HEK293T (cell line): Measurements from ENCODE around the gene DOCK1.

Source experiments
- CTCF ChIA-PET: fragments of 350-600 bp; formaldehyde crosslinking; extraction: SDS; loops from one replicate; lab custom pipeline; 2021; ENCODE audit warnings: antibody characterized with exemption, inconsistent platforms; lab: Yijun Ruan, JAX
- POLR2A ChIA-PET: fragments of 350-600 bp; formaldehyde crosslinking; extraction: SDS; loops from one replicate; lab custom pipeline; 2020; ENCODE audit warnings: antibody characterized with exemption, inconsistent platforms; lab: Yijun Ruan, JAX
- DNase-seq: peaks from one replicate; pipeline ENCODE4 v3.0.0; 2012; ENCODE audit warnings: mixed read lengths; ENCODE audit errors: extremely low spot score
- ARNT ChIP-seq: fragments of 450-650 bp; IDR thresholded peaks from 2 replicates; pipeline ENCODE4 v1.6.1; 2017; ENCODE audit warnings: mild to moderate bottlenecking
- BHLHE40 ChIP-seq: fragments of 450-650 bp; IDR thresholded peaks from 2 replicates; pipeline ENCODE4 v1.6.1; 2016; ENCODE audit warnings: mild to moderate bottlenecking, moderate library complexity, borderline replicate concordance
- CTBP1 ChIP-seq: fragments of 450-650 bp; IDR thresholded peaks from 2 replicates; pipeline ENCODE4 v1.6.1; 2016; ENCODE audit warnings: borderline replicate concordance
- ELF4 ChIP-seq: fragments of 450-650 bp; IDR thresholded peaks from 2 replicates; pipeline ENCODE4 v1.6.1; 2017; ENCODE audit warnings: antibody characterized with exemption
- FOXA1 ChIP-seq: fragments of 450-650 bp; IDR thresholded peaks from 2 replicates; pipeline ENCODE4 v1.6.1; 2016; ENCODE audit warnings: mild to moderate bottlenecking
- FOXK2 ChIP-seq: fragments of 450-650 bp; IDR thresholded peaks from 2 replicates; pipeline ENCODE4 v1.6.1; 2016; ENCODE audit warnings: mild to moderate bottlenecking
- FOXM1 ChIP-seq: fragments of 450-650 bp; IDR thresholded peaks from 2 replicates; pipeline ENCODE4 v1.6.1; 2017; ENCODE audit warnings: mild to moderate bottlenecking, borderline replicate concordance
- HDGF ChIP-seq: fragments of 450-650 bp; IDR thresholded peaks from 2 replicates; pipeline ENCODE4 v1.6.1; 2017; ENCODE audit warnings: antibody characterized with exemption, borderline replicate concordance
- L3MBTL2 ChIP-seq: fragments of 450-650 bp; conservative IDR thresholded peaks from 2 replicates; pipeline ENCODE4 v1.6.1; 2016; ENCODE audit warnings: mild to moderate bottlenecking
- LEF1 ChIP-seq: fragments of 450-650 bp; IDR thresholded peaks from 2 replicates; pipeline ENCODE4 v1.6.1; 2017; ENCODE audit warnings: mild to moderate bottlenecking, borderline replicate concordance
- NFRKB ChIP-seq: fragments of 450-650 bp; IDR thresholded peaks from 2 replicates; pipeline ENCODE4 v1.6.1; 2016; ENCODE audit warnings: mild to moderate bottlenecking, moderate library complexity
- SP1 ChIP-seq: fragments of 450-650 bp; IDR thresholded peaks from 2 replicates; pipeline ENCODE4 v1.6.1; 2017
- SUZ12 ChIP-seq: fragments of 450-650 bp; IDR thresholded peaks from 2 replicates; pipeline ENCODE4 v1.6.1; 2016; ENCODE audit warnings: mild to moderate bottlenecking
- TARDBP ChIP-seq: fragments of 450-650 bp; IDR thresholded peaks from 2 replicates; pipeline ENCODE4 v1.6.1; 2016
- ZNF384 ChIP-seq: fragments of 450-650 bp; IDR thresholded peaks from 2 replicates; pipeline ENCODE4 v1.6.1; 2016
- TF ChIP-seq, protein P1 (sequence below): fragments of 450-650 bp; IDR thresholded peaks from 2 replicates; pipeline ENCODE4 v1.6.1; 2016

Gene DOCK1

DNA sequence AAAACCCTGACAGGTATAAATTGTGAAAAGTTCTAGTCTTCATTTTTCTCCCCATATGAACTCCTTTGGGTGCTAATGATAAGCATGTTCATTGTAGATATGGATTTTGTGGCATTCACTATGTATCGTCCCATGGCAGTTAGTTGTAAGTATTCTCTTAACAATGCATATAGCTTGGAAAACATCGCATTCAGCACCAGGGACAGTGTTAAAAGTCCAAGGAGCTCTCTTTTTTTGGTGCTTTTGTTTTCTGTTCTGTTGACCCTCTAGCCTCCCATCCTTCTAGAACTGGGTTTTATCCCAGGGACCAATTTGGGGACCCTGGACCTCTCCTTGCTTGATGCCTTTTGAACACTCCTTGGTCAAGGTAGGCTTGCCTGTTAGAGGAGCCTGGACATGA lies 253.4 kb downstream of the DOCK1 start:
- POLR2A ChIA-PET = no interaction called here
- CTCF ChIA-PET = no interaction called here

DNA sequence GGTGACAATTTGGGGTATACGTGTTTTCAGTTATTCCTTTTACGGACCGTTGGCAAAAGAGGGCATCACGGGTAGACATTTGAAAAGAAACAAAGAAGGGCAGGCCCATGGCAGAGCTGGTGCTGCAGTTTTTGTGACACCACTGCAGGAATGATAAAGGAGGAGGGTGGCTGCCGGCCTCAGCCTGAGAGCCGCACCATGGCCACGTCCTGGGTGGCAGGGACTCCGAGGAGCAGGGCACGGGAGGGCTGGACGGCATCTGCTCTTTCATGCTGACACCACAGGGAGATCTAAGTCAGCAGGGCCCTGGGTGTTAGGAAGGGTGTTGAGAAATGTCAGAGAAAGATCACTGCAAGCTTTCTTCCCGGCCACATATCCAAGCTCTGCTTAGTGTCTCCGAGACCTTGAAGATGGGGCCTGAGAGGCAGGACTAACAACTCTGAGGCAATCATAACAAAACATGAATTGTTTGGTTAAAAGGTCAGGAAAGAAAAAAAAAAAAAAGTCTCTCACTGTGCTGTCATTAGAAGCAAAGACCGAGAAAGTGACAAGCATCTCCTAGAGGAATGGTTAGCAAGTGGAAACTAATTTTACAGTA lies 254.5 kb downstream of the DOCK1 start:
- DNase-seq = no peak
- POLR2A ChIA-PET = no interaction called here
- CTCF ChIA-PET = no interaction called here
- TF ChIP-seq TARDBP = no peak
- TF ChIP-seq SUZ12 = no peak
- TF ChIP-seq ELF4 = no peak
- TF ChIP-seq ARNT = no peak
- TF ChIP-seq FOXK2 = no peak
- TF ChIP-seq, protein P1, sequence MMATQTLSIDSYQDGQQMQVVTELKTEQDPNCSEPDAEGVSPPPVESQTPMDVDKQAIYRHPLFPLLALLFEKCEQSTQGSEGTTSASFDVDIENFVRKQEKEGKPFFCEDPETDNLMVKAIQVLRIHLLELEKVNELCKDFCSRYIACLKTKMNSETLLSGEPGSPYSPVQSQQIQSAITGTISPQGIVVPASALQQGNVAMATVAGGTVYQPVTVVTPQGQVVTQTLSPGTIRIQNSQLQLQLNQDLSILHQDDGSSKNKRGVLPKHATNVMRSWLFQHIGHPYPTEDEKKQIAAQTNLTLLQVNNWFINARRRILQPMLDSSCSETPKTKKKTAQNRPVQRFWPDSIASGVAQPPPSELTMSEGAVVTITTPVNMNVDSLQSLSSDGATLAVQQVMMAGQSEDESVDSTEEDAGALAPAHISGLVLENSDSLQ = no peak

More for the DNA sequence above, 253.4 kb downstream of the DOCK1 start:
- no peak for TF ChIP-seq FOXK2
- TF ChIP-seq SUZ12 = no peak
- no peak for TF ChIP-seq ARNT
- no peak for TF ChIP-seq FOXM1
- no peak for TF ChIP-seq L3MBTL2
- no peak for DNase-seq

DNA sequence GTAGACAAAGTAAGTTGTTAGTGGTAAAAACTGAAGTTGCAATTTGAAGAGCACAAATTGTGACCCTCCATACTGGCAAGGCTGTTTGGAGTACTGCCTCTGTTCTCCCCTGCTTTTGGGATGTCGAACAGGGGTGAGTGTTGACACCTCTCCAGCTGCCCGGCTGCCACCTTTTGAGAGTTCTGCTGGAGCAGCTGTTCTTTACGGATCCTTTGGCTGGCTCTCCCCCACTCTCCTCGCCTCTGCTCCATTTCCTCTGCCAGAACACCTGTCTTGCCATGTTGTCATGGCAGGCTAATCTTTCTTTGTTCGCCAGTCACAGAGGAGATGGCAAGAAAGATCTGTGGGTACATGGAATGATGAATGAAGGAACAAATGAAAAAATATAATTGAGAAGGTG lies 256.3 kb downstream of the DOCK1 start:
- TF ChIP-seq TARDBP = no peak
- no peak for TF ChIP-seq BHLHE40
- no peak for TF ChIP-seq ZNF384
- TF ChIP-seq, protein P1 = no peak
- no peak for TF ChIP-seq LEF1
- TF ChIP-seq L3MBTL2 = no peak
- no peak for TF ChIP-seq FOXA1
- no peak for TF ChIP-seq CTBP1
- TF ChIP-seq ELF4 = no peak
- DNase-seq = no peak
- ChIA-PET POLR2A (no interaction called here), CTCF (no interaction called here)

DNA sequence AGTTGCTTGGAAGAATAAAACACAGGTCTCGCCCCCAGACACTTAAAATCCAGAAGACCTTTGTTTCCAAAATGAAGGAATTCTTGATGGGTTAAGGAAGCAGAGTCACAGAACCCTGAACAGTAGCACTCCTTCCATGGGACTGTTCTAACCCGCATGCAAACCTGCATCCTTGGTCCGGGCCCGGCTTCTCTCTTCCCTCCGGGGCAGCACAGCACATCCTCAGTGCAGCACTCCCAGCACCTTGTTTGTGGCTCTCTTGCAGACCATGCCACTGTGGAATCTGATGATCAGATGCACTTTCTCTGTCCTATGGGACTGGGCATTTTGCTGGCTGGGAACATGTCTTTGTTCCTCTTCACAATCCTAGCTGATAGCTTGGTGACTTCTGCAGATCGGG lies 257.6 kb downstream of the DOCK1 start:
- no peak for DNase-seq
- no peak for TF ChIP-seq L3MBTL2
- TF ChIP-seq FOXM1 = no peak
- no peak for TF ChIP-seq HDGF
- no peak for TF ChIP-seq BHLHE40
- TF ChIP-seq LEF1 = no peak
- no peak for TF ChIP-seq SP1
- TF ChIP-seq SUZ12 = no peak
- TF ChIP-seq, protein P1 = no peak
- TF ChIP-seq ELF4 = no peak
- CTCF ChIA-PET = no interaction called here
- POLR2A ChIA-PET = no interaction called here

DNA sequence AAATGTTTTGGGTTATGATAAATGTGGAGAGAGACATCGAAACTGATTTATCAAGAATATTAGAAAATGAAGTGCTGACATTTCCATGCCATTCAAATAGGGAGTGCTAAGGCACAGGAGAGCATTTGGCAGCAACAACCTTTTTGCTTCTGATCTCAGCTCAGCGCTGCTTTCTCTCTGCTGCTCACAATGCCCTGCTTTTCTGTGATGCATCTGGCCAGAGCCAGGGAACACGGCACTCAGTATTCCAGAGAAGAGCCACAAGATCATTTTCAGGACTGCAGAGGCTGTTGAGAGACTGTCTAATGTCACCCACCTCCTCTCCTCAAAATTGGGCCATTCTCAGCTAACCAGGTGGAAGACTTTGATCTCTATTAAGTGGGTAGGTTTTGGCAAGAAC lies 263.0 kb downstream of the DOCK1 start:
- POLR2A ChIA-PET = no interaction called here
- TF ChIP-seq ELF4 (no peak), FOXK2 (no peak), ARNT (no peak)
- CTCF ChIA-PET = no interaction called here
- no peak for DNase-seq

DNA sequence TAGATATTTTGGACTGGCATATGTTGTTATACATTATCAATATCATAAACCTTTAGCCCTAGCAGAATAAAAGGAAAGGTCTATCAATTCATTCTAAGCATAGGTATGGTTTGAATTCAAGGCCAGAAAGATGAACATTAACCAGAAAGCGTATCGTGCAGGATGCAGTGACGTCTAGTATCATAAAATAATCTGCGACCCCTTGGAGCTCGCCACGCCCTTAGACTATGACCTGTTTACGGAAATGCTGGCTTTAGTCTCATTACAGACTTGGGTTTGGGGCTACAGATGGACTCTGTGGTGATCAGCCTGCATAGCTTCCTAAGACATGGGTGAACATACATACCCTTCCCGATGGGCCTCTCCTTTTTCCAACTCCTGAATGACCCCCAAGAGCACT lies 269.6 kb downstream of the DOCK1 start:
- no peak for TF ChIP-seq FOXM1
- TF ChIP-seq HDGF = no peak
- TF ChIP-seq NFRKB = no peak
- TF ChIP-seq TARDBP = no peak
- no peak for TF ChIP-seq ELF4
- ChIA-PET CTCF (no interaction called here), POLR2A (no interaction called here)
- DNase-seq = no peak

DNA sequence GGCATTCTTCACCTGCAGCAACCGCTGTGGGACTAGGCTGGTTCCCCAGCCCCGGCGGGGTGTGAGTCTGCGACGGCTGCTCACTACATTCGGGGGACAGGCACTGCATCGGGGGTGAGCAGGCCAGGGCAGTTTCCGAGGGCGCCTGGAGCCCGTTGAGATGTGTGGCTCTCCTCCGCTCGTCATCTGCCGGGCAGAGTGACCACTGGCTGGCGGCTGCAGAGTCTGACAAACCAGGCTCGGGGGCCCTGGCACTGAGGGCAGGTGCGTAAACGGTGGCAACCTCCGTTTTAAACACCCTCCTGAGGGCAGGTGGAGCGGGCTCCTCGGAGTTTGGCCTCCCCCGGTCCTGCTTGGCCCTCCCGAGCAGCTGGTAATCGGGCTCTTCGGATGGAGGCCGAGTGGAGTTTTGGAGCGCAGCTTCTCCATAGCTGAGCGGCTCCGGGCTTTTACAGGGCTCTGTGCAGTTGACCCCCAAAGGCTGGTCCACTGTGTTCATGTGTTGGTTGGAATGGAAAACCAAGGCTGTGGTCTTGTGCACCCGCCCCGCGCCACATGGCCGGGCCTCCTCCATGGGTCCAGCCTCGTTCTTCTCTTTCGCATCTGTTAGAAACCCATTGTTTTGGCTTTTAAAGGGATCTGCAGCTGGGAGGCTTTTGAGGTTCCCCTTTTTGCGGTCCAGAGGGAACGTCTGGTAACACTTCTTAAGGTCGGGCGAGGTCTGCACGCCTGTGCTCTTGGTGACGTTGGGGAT lies 270.3 kb downstream of the DOCK1 start:
- POLR2A ChIA-PET = no interaction called here
- CTCF ChIA-PET = no interaction called here
- no peak for DNase-seq
- TF ChIP-seq FOXA1 (no peak), FOXM1 (no peak), SUZ12 (no peak), LEF1 (no peak)
